GM23338 (cell line): ENCODE data around the gene STN1. TPM values are rescaled to one million over a fixed set of nuclear protein-coding genes. Genes with fewer than 3 reads are reported as not detected.

Experiments used
- ATAC-seq: fragments of 200-7000 bp; cut with Tn5 transposase; 3 replicates; pipeline ENCODE4 v1.9.1; 2020
- DNase-seq: peaks from one replicate; pipeline ENCODE4 v3.0.0-alpha.2; 2015; ENCODE audit warnings: low spot score
- H2AFZ ChIP-seq: fragments of 200-600 bp; sonication (generic); 2 replicates; pipeline ENCODE4 v1.8.0; 2016; ENCODE audit warnings: antibody characterized with exemption, mild to moderate bottlenecking, moderate library complexity
- H3F3A ChIP-seq: fragments of 200-600 bp; sonication (generic); replicated peaks from 2 replicates; pipeline ENCODE4 v1.8.0; 2017; ENCODE audit warnings: antibody characterized with exemption, mixed run types, low read depth
- H3K27ac ChIP-seq: fragments of 200-600 bp; sonication (generic); 2 replicates; pipeline ENCODE4 v1.6.1; 2016; ENCODE audit warnings: low read depth
- H3K27me3 ChIP-seq: fragments of 200-600 bp; sonication (generic); 2 replicates; pipeline ENCODE4 v1.8.0; 2016; ENCODE audit warnings: mild to moderate bottlenecking, mixed run types, moderate library complexity; ENCODE audit not compliant: insufficient read depth
- H3K36me3 ChIP-seq: fragments of 200-600 bp; sonication (generic); 2 replicates; pipeline ENCODE4 v1.8.0; 2016; ENCODE audit warnings: mild to moderate bottlenecking; ENCODE audit not compliant: insufficient read depth
- H3K4me1 ChIP-seq: fragments of 200-600 bp; sonication (generic); 2 replicates; pipeline ENCODE4 v1.8.0; 2016; ENCODE audit warnings: mild to moderate bottlenecking, moderate library complexity; ENCODE audit not compliant: insufficient read depth
- H3K4me2 ChIP-seq: fragments of 200-600 bp; sonication (generic); 2 replicates; pipeline ENCODE4 v1.7.1; 2017; ENCODE audit warnings: mixed run types
- H3K4me3 ChIP-seq: fragments of 200-600 bp; sonication (generic); 2 replicates; pipeline ENCODE4 v1.6.1; 2016; ENCODE audit warnings: mixed run types
- H3K79me2 ChIP-seq: fragments of 200-600 bp; sonication (generic); replicated peaks from 2 replicates; pipeline ENCODE4 v1.8.0; 2017; ENCODE audit warnings: mild to moderate bottlenecking; ENCODE audit not compliant: insufficient read depth
- H3K9me2 ChIP-seq: fragments of 200-600 bp; sonication (generic); 2 replicates; pipeline ENCODE4 v1.8.0; 2017; ENCODE audit not compliant: insufficient read depth
- H4K20me1 ChIP-seq: fragments of 200-600 bp; sonication (generic); replicated peaks from 2 replicates; pipeline ENCODE4 v1.8.0; 2017; ENCODE audit warnings: mild to moderate bottlenecking; ENCODE audit not compliant: insufficient read depth
- H3K27ac Mint-ChIP-seq: 2 replicates; pipeline ENCODE4 v1.8.0; 2020; ENCODE audit warnings: inconsistent platforms, mild to moderate bottlenecking, moderate library complexity, mixed read lengths
- H3K27me3 Mint-ChIP-seq: 3 replicates; pipeline ENCODE4 v1.8.0; 2022; ENCODE audit warnings: low read depth, mild to moderate bottlenecking, moderate library complexity, mixed read lengths, inconsistent platforms; ENCODE audit not compliant: insufficient read depth, poor library complexity
- H3K36me3 Mint-ChIP-seq: 3 replicates; pipeline ENCODE4 v1.8.0; 2021; ENCODE audit warnings: low read depth, mild to moderate bottlenecking, inconsistent platforms, moderate library complexity, mixed read lengths
- H3K4me1 Mint-ChIP-seq: 3 replicates; pipeline ENCODE4 v1.8.0; 2020; ENCODE audit warnings: mild to moderate bottlenecking, inconsistent platforms, mixed read lengths
- H3K4me3 Mint-ChIP-seq: 3 replicates; pipeline ENCODE4 v1.8.0; 2021; ENCODE audit warnings: moderate library complexity, mild to moderate bottlenecking, inconsistent platforms, mixed read lengths
- H3K9me3 Mint-ChIP-seq: 3 replicates; pipeline ENCODE4 v1.8.0; 2020; ENCODE audit warnings: moderate library complexity, mild to moderate bottlenecking, inconsistent platforms, mixed read lengths
- CREB1 ChIP-seq: fragments of 250-450 bp; sonication (Bioruptor Pico); IDR thresholded peaks from 2 replicates; pipeline ENCODE4 v1.5.0; 2020; ENCODE audit warnings: low read depth, mild to moderate bottlenecking, moderate library complexity
- CTCF ChIP-seq, 2 experiments: fragments of 200-600 bp in 1 of 2; sonication (generic) in 1 of 2; conservative IDR thresholded peaks; 2 replicates each; pipeline versions ENCODE4 v1.5.1 to v1.6.1; 2016 to 2017; ENCODE audit warnings: antibody characterized with exemption in 2 of 2, low read depth in 2 of 2, mild to moderate bottlenecking in 2 of 2, moderate library complexity in 1 of 2
- ETS1 ChIP-seq: IDR thresholded peaks from 2 replicates; pipeline ENCODE4 v1.6.1; 2016; ENCODE audit warnings: antibody characterized with exemption
- EZH2phosphoT487 ChIP-seq: fragments of 200-600 bp; sonication (generic); IDR thresholded peaks from one replicate; pipeline ENCODE4 v1.8.1; 2018; ENCODE audit warnings: antibody characterized with exemption; ENCODE audit not compliant: unreplicated experiment
- JUNB ChIP-seq: IDR thresholded peaks from one replicate; pipeline ENCODE4 v1.6.1; 2016; ENCODE audit warnings: antibody characterized with exemption; ENCODE audit not compliant: unreplicated experiment
- NANOG ChIP-seq: IDR thresholded peaks from 2 replicates; pipeline ENCODE4 v1.6.1; 2016; ENCODE audit warnings: antibody characterized with exemption, borderline replicate concordance
- POLR2AphosphoS5 ChIP-seq: IDR thresholded peaks from 2 replicates; pipeline ENCODE4 v1.6.1; 2016; ENCODE audit warnings: antibody characterized with exemption, low read depth
- REST ChIP-seq: IDR thresholded peaks from one replicate; pipeline ENCODE4 v1.6.1; 2018; ENCODE audit warnings: antibody characterized with exemption; ENCODE audit not compliant: unreplicated experiment
- STAT1 ChIP-seq: IDR thresholded peaks from one replicate; pipeline ENCODE4 v1.6.1; 2016; ENCODE audit warnings: antibody characterized with exemption; ENCODE audit not compliant: unreplicated experiment
- ZNF114 ChIP-seq: fragments of 250-450 bp; sonication (Bioruptor Pico); IDR thresholded peaks from 2 replicates; pipeline ENCODE4 v1.5.0; 2020; ENCODE audit warnings: mild to moderate bottlenecking, moderate library complexity
- ZNF462 ChIP-seq: fragments of 250-450 bp; sonication (Bioruptor Pico); IDR thresholded peaks from 2 replicates; pipeline ENCODE4 v1.5.0; 2020; ENCODE audit warnings: mild to moderate bottlenecking, moderate library complexity
- polyA plus RNA-seq: library from polyadenylated mRNA; unstranded; fragments of >200 nt; fragmentation: Nextera tagmentation; extraction: Ambion mirVana; gene quantifications from 2 replicates; pipeline ENCODE4 v1.2.1, GENCODE V29; 2016
- total RNA-seq: library from RNA; depleted of rRNA; stranded (reverse); fragments of >200 nt; shearing (Covaris generic); gene quantifications from 2 replicates; pipeline ENCODE4 v1.2.3, GENCODE V29; 2014

Gene STN1
- total and polyA plus RNA-seq, 2 experiments from 2014 or later = 7.2 to 11.3 TPM

- no peak for DNase-seq
- Histone ChIP-seq H3K4me2 (no peak overlapping the region), H3K4me3 (no peak overlapping the region), H3K79me2 (no peaks in the 10 kb centered on the region), H3K27me3 (no peaks in the 10 kb centered on the region), H3K9me2 (0 out of 2 replicates have a peak, but pooled peaks cover 2% of the 10 kb centered on the region), H3K36me3 (peaks cover 6% of the 10 kb centered on the region; the same call in 1 of the 2 replicates), H3K27ac (no peak overlapping the region), H3F3A (peaks cover 6% of the 10 kb centered on the region; the same call in 1 of the 2 replicates), H2AFZ (no peak overlapping the region), H4K20me1 (no peaks in the 10 kb centered on the region), H3K4me1 (peaks cover 28% of the 10 kb centered on the region)
- no peak for ATAC-seq
- TF ChIP-seq ZNF114 (CRISPR knock-in tag) (no peak), REST (no peak), NANOG (no peak), CREB1 (CRISPR knock-in tag) (no peak), ETS1 (no peak), CTCF (conservative IDR thresholded peaks at IDR 0.05; ENCODE audit: low read depth in 2 of 2) (no peak), STAT1 (no peak), JUNB (no peak), POLR2AphosphoS5 (no peak), ZNF462 (CRISPR knock-in tag) (no peak), EZH2phosphoT487 (no peak)
- no peak overlapping the region for H3K27ac Mint-ChIP-seq
- H3K4me1 Mint-ChIP-seq = peaks cover 33% of the 10 kb centered on the region
- peaks cover 11% of the 10 kb centered on the region for H3K27me3 Mint-ChIP-seq
- H3K4me3 Mint-ChIP-seq = no peak overlapping the region
- H3K9me3 Mint-ChIP-seq = peaks cover 13% of the 10 kb centered on the region
- H3K36me3 Mint-ChIP-seq = peaks cover 24% of the 10 kb centered on the region
Observed at GRCh38 chr10:103912759-103913158, 5.2 kb downstream of the STN1 start.
